K562 (cell line): ENCODE results near the gene CCDC82. TPM values are rescaled to one million over a fixed set of nuclear protein-coding genes. Genes with fewer than 3 reads are reported as not detected.
A peak's percentile ranks its signal among the peaks of the same experiment; 100 is the strongest.

ENCODE experiments used
- BCL6 ChIP-seq: fragments of 250-450 bp; sonication (Bioruptor Pico); IDR thresholded peaks from 2 replicates; pipeline ENCODE4 v1.4.0; 2020
- CBX8 ChIP-seq: fragments of 200-600 bp; sonication (generic); IDR thresholded peaks from 2 replicates; pipeline ENCODE4 v1.6.1; 2012; ENCODE audit warnings: borderline replicate concordance, mixed run types, low read depth, mild to moderate bottlenecking, moderate library complexity, mixed read lengths, low read length, control low read depth, inconsistent platforms; ENCODE audit not compliant: poor library complexity, severe bottlenecking; ENCODE audit errors: extremely low read depth
- CEBPB ChIP-seq: fragments of 450-650 bp; IDR thresholded peaks from 2 replicates; pipeline ENCODE4 v1.6.1; 2016; ENCODE audit warnings: missing genetic modification characterization, missing compliant biosample characterization
- ESRRA ChIP-seq: fragments of 450-650 bp; IDR thresholded peaks from 2 replicates; pipeline ENCODE4 v1.6.1; 2014; ENCODE audit warnings: low read depth, mild to moderate bottlenecking, moderate library complexity, borderline replicate concordance
- FOXA3 ChIP-seq, 2 experiments: fragments of 450-650 bp in 1 of 2; sonication (generic) in 1 of 2; formaldehyde crosslinking; IDR thresholded peaks in 1 of 2; conservative IDR thresholded peaks in 1 of 2; 2 replicates each; pipeline versions ENCODE4 v1.4.0 to v1.8.0; 2020 to 2022; ENCODE audit warnings: mild to moderate bottlenecking in 2 of 2, missing genetic modification reagents in 1 of 2
- KLF13 ChIP-seq: fragments of 450-650 bp; IDR thresholded peaks from 2 replicates; pipeline ENCODE4 v1.6.1; 2016; ENCODE audit warnings: missing genetic modification characterization, low read depth, mild to moderate bottlenecking, missing compliant biosample characterization, moderate library complexity, borderline replicate concordance
- LCOR ChIP-seq: sonication (generic); formaldehyde crosslinking; IDR thresholded peaks from 2 replicates; pipeline ENCODE4 v1.8.0; 2022; ENCODE audit warnings: mild to moderate bottlenecking, missing genetic modification reagents
- MBD2 ChIP-seq: sonication (generic); IDR thresholded peaks from 2 replicates; pipeline ENCODE4 v1.6.1; 2016; ENCODE audit warnings: low read depth, borderline replicate concordance
- PTRF ChIP-seq: fragments of 450-650 bp; IDR thresholded peaks from 2 replicates; pipeline ENCODE4 v1.6.1; 2016; ENCODE audit warnings: mild to moderate bottlenecking, missing genetic modification characterization, missing compliant biosample characterization
- TCF3 ChIP-seq: sonication (generic); formaldehyde crosslinking; IDR thresholded peaks from 2 replicates; pipeline ENCODE4 v1.4.0; 2020; ENCODE audit warnings: mild to moderate bottlenecking, missing genetic modification reagents
- TEAD4 ChIP-seq, 2 experiments: sonication (generic) in 1 of 2; formaldehyde crosslinking in 1 of 2; IDR thresholded peaks; 2 replicates each; pipeline versions ENCODE4 v1.6.1 to v1.8.0; 2012 to 2022; ENCODE audit warnings: borderline replicate concordance in 1 of 2, inconsistent platforms in 1 of 2, low read length in 1 of 2, mild to moderate bottlenecking in 1 of 2, missing genetic modification reagents in 1 of 2
- ZC3H4 ChIP-seq: sonication (generic); formaldehyde crosslinking; IDR thresholded peaks from 2 replicates; pipeline ENCODE4 v1.9.0; 2021; ENCODE audit warnings: missing genetic modification reagents, borderline replicate concordance
- ZNF316 ChIP-seq: fragments of 450-650 bp; IDR thresholded peaks from 2 replicates; pipeline ENCODE4 v1.6.1; 2016
- ZNF668 ChIP-seq: fragments of 250-450 bp; sonication (Bioruptor Pico); IDR thresholded peaks from 2 replicates; pipeline ENCODE4 v1.8.0; 2022; ENCODE audit warnings: mild to moderate bottlenecking, inconsistent platforms
- ZNF75A ChIP-seq: fragments of 450-650 bp; formaldehyde crosslinking; IDR thresholded peaks from 2 replicates; pipeline ENCODE4 v1.4.0; 2020; ENCODE audit warnings: mild to moderate bottlenecking
- ZSCAN32 ChIP-seq: fragments of 450-650 bp; formaldehyde crosslinking; IDR thresholded peaks from 2 replicates; pipeline ENCODE4 v1.4.0; 2020; ENCODE audit warnings: mild to moderate bottlenecking, moderate library complexity
- polyA plus RNA-seq, 8 experiments: library from polyadenylated mRNA; depleted of rRNA in 4 of 8; stranded (reverse) in 5 of 8; unstranded in 3 of 8; fragments of >200 nt; fragmentation: Nextera tagmentation in 2 of 8; fragmentation: Illumina TruSeq in 1 of 8; extraction: Ambion mirVana in 2 of 8; extraction: Trizol in 1 of 8; gene quantifications; 2 replicates each; pipeline versions ENCODE4 v1.2.1 to v1.2.3, GENCODE V29; 2011 to 2014; ENCODE audit warnings: inconsistent platforms in 1 of 8, missing spikeins in 1 of 8
- total RNA-seq, 7 experiments: library from RNA; depleted of rRNA in 6 of 7; stranded (reverse); fragments of >200 nt in 6 of 7; fragmentation: Illumina TruSeq in 2 of 7; extraction: Trizol in 2 of 7; gene quantifications; 2 replicates each; pipeline versions ENCODE4 v1.2.1 to v1.2.3, GENCODE V29; 2011 to 2021; ENCODE audit warnings: low replicate concordance in 1 of 7
- TF ChIP-seq, protein P1 (sequence below): fragments of 450-650 bp; IDR thresholded peaks from 2 replicates; pipeline ENCODE4 v1.6.1; 2016; ENCODE audit warnings: mild to moderate bottlenecking
- TF ChIP-seq, protein P2 (sequence below): fragments of 200-800 bp; sonication (Bioruptor generic); IDR thresholded peaks from 2 replicates; pipeline ENCODE4 v1.6.1; 2017; ENCODE audit warnings: missing genetic modification characterization, missing compliant biosample characterization
- TF ChIP-seq, protein P3 (sequence below): fragments of 250-450 bp; sonication (Bioruptor Pico); IDR thresholded peaks from 2 replicates; pipeline ENCODE4 v1.6.1; 2021; ENCODE audit warnings: mild to moderate bottlenecking
- TF ChIP-seq, protein P4 (sequence below): sonication (generic); formaldehyde crosslinking; IDR thresholded peaks from 2 replicates; pipeline ENCODE4 v1.8.1; 2023; ENCODE audit warnings: mild to moderate bottlenecking, missing genetic modification reagents
- TF ChIP-seq, protein P5 (sequence below): fragments of 450-650 bp; formaldehyde crosslinking; IDR thresholded peaks from 2 replicates; pipeline ENCODE4 v1.4.0; 2020; ENCODE audit warnings: mild to moderate bottlenecking, moderate library complexity

The CCDC82 gene
- total and polyA plus RNA-seq, 9 of the 15 experiments (the other 6 are each of a cell fraction or from before 2014, with no cell fraction given): 12.5 to 51.3 (median 24.5) TPM

DNA sequence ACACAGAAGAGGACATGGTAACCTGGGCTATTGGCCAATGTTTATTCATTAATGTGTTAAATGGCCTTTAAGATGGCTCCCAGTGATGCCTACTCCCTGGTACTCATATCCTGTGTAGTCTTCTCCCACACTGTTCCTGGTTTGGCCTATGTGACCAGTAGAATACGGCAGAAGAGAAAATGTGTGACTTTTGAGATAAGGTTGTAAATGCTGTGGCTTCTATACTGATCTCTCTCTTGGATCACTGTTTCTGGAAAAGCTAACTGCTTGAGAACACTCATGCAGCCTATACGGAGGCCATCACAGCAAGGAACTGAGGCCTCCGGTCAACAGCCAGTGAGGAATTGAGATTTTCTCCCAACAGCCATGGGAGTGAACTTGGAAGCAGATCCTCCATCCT is 70.9 kb downstream of the CCDC82 start (continued):
- TF ChIP-seq CEBPB (no peak), MBD2 (0 out of 2 replicates have a peak, but pooled peaks have one; percentile 14), ZC3H4 (CRISPR knock-in tag) (no peak), ZNF75A (CRISPR knock-in tag) (peak; percentile 88), KLF13 (tag) (no peak), TEAD4 (IDR thresholded peaks at IDR 0.05; ENCODE audit: low read length) (peak; percentile 74), TEAD4 (CRISPR knock-in tag; IDR thresholded peaks at IDR 0.05; ENCODE audit: borderline replicate concordance) (no peak), ESRRA (no peak), ZNF668 (CRISPR knock-in tag) (no peak), ZNF316 (no peak), BCL6 (CRISPR knock-in tag) (no peak), PTRF (tag) (no peak), TCF3 (CRISPR knock-in tag) (peak; percentile 83), FOXA3 (CRISPR knock-in tag; conservative IDR thresholded peaks at IDR 0.05 in 1 of 2, IDR thresholded peaks at IDR 0.05 in 1 of 2) (no peak), CBX8 (no peak), ZSCAN32 (CRISPR knock-in tag) (no peak), LCOR (CRISPR knock-in tag) (0 out of 2 replicates have a peak, but pooled peaks have one; percentile 8)
- TF ChIP-seq, protein P1, sequence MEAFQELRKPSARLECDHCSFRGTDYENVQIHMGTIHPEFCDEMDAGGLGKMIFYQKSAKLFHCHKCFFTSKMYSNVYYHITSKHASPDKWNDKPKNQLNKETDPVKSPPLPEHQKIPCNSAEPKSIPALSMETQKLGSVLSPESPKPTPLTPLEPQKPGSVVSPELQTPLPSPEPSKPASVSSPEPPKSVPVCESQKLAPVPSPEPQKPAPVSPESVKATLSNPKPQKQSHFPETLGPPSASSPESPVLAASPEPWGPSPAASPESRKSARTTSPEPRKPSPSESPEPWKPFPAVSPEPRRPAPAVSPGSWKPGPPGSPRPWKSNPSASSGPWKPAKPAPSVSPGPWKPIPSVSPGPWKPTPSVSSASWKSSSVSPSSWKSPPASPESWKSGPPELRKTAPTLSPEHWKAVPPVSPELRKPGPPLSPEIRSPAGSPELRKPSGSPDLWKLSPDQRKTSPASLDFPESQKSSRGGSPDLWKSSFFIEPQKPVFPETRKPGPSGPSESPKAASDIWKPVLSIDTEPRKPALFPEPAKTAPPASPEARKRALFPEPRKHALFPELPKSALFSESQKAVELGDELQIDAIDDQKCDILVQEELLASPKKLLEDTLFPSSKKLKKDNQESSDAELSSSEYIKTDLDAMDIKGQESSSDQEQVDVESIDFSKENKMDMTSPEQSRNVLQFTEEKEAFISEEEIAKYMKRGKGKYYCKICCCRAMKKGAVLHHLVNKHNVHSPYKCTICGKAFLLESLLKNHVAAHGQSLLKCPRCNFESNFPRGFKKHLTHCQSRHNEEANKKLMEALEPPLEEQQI: no peak
- TF ChIP-seq, protein P2, sequence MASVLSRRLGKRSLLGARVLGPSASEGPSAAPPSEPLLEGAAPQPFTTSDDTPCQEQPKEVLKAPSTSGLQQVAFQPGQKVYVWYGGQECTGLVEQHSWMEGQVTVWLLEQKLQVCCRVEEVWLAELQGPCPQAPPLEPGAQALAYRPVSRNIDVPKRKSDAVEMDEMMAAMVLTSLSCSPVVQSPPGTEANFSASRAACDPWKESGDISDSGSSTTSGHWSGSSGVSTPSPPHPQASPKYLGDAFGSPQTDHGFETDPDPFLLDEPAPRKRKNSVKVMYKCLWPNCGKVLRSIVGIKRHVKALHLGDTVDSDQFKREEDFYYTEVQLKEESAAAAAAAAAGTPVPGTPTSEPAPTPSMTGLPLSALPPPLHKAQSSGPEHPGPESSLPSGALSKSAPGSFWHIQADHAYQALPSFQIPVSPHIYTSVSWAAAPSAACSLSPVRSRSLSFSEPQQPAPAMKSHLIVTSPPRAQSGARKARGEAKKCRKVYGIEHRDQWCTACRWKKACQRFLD (CRISPR knock-in tag): 0 out of 2 replicates have a peak, but pooled peaks have one; percentile 52
- TF ChIP-seq, protein P3, sequence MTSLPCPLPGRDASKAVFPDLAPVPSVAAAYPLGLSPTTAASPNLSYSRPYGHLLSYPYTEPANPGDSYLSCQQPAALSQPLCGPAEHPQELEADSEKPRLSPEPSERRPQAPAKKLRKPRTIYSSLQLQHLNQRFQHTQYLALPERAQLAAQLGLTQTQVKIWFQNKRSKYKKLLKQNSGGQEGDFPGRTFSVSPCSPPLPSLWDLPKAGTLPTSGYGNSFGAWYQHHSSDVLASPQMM (CRISPR knock-in tag): no peak
- TF ChIP-seq, protein P4, sequence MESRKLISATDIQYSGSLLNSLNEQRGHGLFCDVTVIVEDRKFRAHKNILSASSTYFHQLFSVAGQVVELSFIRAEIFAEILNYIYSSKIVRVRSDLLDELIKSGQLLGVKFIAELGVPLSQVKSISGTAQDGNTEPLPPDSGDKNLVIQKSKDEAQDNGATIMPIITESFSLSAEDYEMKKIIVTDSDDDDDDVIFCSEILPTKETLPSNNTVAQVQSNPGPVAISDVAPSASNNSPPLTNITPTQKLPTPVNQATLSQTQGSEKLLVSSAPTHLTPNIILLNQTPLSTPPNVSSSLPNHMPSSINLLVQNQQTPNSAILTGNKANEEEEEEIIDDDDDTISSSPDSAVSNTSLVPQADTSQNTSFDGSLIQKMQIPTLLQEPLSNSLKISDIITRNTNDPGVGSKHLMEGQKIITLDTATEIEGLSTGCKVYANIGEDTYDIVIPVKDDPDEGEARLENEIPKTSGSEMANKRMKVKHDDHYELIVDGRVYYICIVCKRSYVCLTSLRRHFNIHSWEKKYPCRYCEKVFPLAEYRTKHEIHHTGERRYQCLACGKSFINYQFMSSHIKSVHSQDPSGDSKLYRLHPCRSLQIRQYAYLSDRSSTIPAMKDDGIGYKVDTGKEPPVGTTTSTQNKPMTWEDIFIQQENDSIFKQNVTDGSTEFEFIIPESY (CRISPR knock-in tag): no peak
- TF ChIP-seq, protein P5, sequence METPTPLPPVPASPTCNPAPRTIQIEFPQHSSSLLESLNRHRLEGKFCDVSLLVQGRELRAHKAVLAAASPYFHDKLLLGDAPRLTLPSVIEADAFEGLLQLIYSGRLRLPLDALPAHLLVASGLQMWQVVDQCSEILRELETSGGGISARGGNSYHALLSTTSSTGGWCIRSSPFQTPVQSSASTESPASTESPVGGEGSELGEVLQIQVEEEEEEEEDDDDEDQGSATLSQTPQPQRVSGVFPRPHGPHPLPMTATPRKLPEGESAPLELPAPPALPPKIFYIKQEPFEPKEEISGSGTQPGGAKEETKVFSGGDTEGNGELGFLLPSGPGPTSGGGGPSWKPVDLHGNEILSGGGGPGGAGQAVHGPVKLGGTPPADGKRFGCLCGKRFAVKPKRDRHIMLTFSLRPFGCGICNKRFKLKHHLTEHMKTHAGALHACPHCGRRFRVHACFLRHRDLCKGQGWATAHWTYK (CRISPR knock-in tag): peak; percentile 46; the same call in 1 of the 2 replicates
